ENCODE data around the gene DBNDD1. TPM values are rescaled to one million over a fixed set of nuclear protein-coding genes. Genes with fewer than 3 reads are reported as not detected.

Gene DBNDD1
- total RNA-seq, 1 donor = 1.1 TPM

GRCh38 chr16:90005956-90006663, 13.1 kb downstream of the DBNDD1 start:
- TF ChIP-seq CTCF (IDR thresholded peaks at IDR 0.05; ENCODE audit: extremely low read depth, low read depth, low read length) = no peak
- no peaks in the 10 kb centered on the region for H3K36me3 ChIP-seq (ENCODE audit: insufficient read depth, low read length)
- no peaks in the 10 kb centered on the region for H3K27me3 ChIP-seq (ENCODE audit: insufficient read depth, low read length)
- H2AFZ ChIP-seq (ENCODE audit: low read length) = no peak overlapping the region
- no peak overlapping the region for H3K27ac ChIP-seq (ENCODE audit: low read depth, low read length)
- H3K4me3 ChIP-seq (ENCODE audit: insufficient read depth, low read length) = no peak overlapping the region
- no peaks in the 10 kb centered on the region for H3K4me1 ChIP-seq (ENCODE audit: insufficient read depth, low read length)
- H3K9me3 ChIP-seq (ENCODE audit: low read depth, low read length) = no peaks in the 10 kb centered on the region
- H4K20me1 ChIP-seq (ENCODE audit: insufficient read depth, low read length) = no peaks in the 10 kb centered on the region
- peak; percentile 59 for DNase-seq (ENCODE audit: insufficient read length, low spot score, missing footprints)
- no peaks in the 10 kb centered on the region for H3K79me2 ChIP-seq (ENCODE audit: insufficient read depth, low read length)
- H3K4me2 ChIP-seq (ENCODE audit: insufficient read depth, low read length) = no peak overlapping the region

DNA sequence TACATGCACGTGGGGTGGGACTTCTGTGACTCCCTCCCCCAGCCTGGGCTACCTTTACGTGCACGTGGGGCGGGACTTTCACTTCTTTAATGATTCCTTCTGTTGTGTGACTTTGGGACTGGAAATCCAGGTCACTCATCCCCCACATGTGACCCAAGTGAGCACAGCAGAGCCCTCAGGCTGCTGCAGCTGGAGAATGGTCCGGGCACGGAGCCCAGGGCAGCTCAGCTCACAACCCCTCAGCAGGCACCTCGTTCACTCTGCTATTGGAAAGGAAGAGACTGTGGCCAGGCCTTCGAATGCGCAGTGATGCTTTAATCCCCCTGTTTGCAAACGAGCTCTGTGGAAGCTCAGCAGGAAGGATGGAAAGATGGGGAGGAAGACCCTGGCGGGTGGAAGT, 14.7 kb downstream of the DBNDD1 start:
- H3K4me3 ChIP-seq (ENCODE audit: insufficient read depth, low read length) = no peak overlapping the region
- H3K4me1 ChIP-seq (ENCODE audit: insufficient read depth, low read length) = no peaks in the 10 kb centered on the region
- TF ChIP-seq CTCF (IDR thresholded peaks at IDR 0.05; ENCODE audit: extremely low read depth, low read depth, low read length) = no peak
- H3K4me2 ChIP-seq (ENCODE audit: insufficient read depth, low read length) = no peak overlapping the region
- H3K9me3 ChIP-seq (ENCODE audit: low read depth, low read length) = no peaks in the 10 kb centered on the region
- H3K36me3 ChIP-seq (ENCODE audit: insufficient read depth, low read length) = no peaks in the 10 kb centered on the region
- H3K27me3 ChIP-seq (ENCODE audit: insufficient read depth, low read length) = no peaks in the 10 kb centered on the region
- no peaks in the 10 kb centered on the region for H4K20me1 ChIP-seq (ENCODE audit: insufficient read depth, low read length)
- no peaks in the 10 kb centered on the region for H3K79me2 ChIP-seq (ENCODE audit: insufficient read depth, low read length)
- H2AFZ ChIP-seq (ENCODE audit: low read length) = no peak overlapping the region
- DNase-seq (ENCODE audit: insufficient read length, low spot score, missing footprints) = no peak
- H3K27ac ChIP-seq (ENCODE audit: low read depth, low read length) = no peak overlapping the region

GRCh38 chr16:90002759-90003158, 16.5 kb downstream of the DBNDD1 start:
- Histone ChIP-seq H3K36me3 (ENCODE audit: insufficient read depth, low read length) (no peaks in the 10 kb centered on the region), H3K9me3 (ENCODE audit: low read depth, low read length) (no peaks in the 10 kb centered on the region), H3K79me2 (ENCODE audit: insufficient read depth, low read length) (no peaks in the 10 kb centered on the region), H2AFZ (ENCODE audit: low read length) (no peak overlapping the region), H3K27me3 (ENCODE audit: insufficient read depth, low read length) (no peaks in the 10 kb centered on the region), H3K4me3 (ENCODE audit: insufficient read depth, low read length) (no peak overlapping the region), H3K4me1 (ENCODE audit: insufficient read depth, low read length) (no peaks in the 10 kb centered on the region), H3K4me2 (ENCODE audit: insufficient read depth, low read length) (no peak overlapping the region), H3K27ac (ENCODE audit: low read depth, low read length) (no peak overlapping the region), H4K20me1 (ENCODE audit: insufficient read depth, low read length) (peaks cover 1% of the 10 kb centered on the region)
- DNase-seq (ENCODE audit: insufficient read length, low spot score, missing footprints) = peak; percentile 66
- no peak for TF ChIP-seq CTCF (IDR thresholded peaks at IDR 0.05; ENCODE audit: extremely low read depth, low read depth, low read length)

DNA sequence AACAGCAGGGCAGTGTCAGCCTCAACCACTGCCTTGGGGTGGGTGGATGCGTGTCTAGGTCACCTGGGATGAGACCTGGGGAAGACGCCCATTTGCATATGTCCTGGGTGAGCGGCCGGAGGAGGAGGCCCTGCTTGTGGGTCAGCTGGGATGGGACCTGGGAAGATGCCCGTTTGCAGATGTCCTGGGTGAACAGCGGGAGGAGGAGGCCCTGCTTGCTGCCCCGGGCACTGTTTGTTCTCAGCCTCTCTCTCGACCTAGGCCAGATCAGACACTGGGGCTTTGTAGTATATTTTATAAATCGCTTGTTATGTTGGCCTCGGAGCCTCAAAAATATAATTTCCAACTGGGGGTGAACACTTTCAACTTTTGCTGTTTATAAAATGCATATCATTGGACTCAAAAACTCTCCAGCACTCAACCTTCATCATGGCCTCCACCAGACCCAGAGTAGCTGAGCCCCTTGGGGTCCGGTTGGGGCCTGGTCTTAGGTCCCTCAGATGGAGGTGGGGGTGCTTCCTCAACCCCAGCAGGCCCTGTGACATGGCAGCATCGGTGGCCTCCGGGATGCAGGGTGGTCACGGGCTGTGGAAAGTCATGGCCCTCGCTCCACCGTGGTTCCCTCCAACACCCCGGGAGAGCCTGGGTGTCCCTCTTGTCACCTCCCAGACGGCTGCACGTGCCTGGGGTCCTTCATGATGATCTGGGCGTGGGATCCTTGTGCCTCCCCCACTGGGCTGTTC, 17.3 kb downstream of the DBNDD1 start:
- peak; percentile 70 for DNase-seq (ENCODE audit: insufficient read length, low spot score, missing footprints)
- no peak overlapping the region for H3K27ac ChIP-seq (ENCODE audit: low read depth, low read length)
- H4K20me1 ChIP-seq (ENCODE audit: insufficient read depth, low read length) = peaks cover 2% of the 10 kb centered on the region
- H3K36me3 ChIP-seq (ENCODE audit: insufficient read depth, low read length) = no peaks in the 10 kb centered on the region
- H3K9me3 ChIP-seq (ENCODE audit: low read depth, low read length) = no peaks in the 10 kb centered on the region
- no peaks in the 10 kb centered on the region for H3K27me3 ChIP-seq (ENCODE audit: insufficient read depth, low read length)
- no peak for TF ChIP-seq CTCF (IDR thresholded peaks at IDR 0.05; ENCODE audit: extremely low read depth, low read depth, low read length)
- no peak overlapping the region for H3K4me2 ChIP-seq (ENCODE audit: insufficient read depth, low read length)
- H3K79me2 ChIP-seq (ENCODE audit: insufficient read depth, low read length) = no peaks in the 10 kb centered on the region
- H2AFZ ChIP-seq (ENCODE audit: low read length) = no peak overlapping the region
- no peaks in the 10 kb centered on the region for H3K4me1 ChIP-seq (ENCODE audit: insufficient read depth, low read length)
- H3K4me3 ChIP-seq (ENCODE audit: insufficient read depth, low read length) = no peak overlapping the region
